Ovary (tissue), 9 donors: ENCODE results near the gene LANCL1. TPM values are rescaled to one million over a fixed set of nuclear protein-coding genes. Genes with fewer than 3 reads are reported as not detected.

Source experiments
- DNase-seq, 5 donors: peaks; one replicate each; pipeline ENCODE4 v3.0.0-alpha.2; 2019 to 2020
- H3K27ac ChIP-seq, 2 donors: fragments of 200-600 bp; one replicate each; pipeline versions ENCODE4 v1.5.1 to v1.8.0; 2019 to 2022
- H3K27me3 ChIP-seq: fragments of 200-600 bp; one replicate; pipeline ENCODE4 v1.8.0; 2022
- H3K36me3 ChIP-seq: fragments of 200-600 bp; sonication (generic); one replicate; pipeline ENCODE4 v1.5.1; 2019
- H3K4me1 ChIP-seq: one replicate; pipeline ENCODE4 v1.8.1; 2013; ENCODE audit warnings: mild to moderate bottlenecking, moderate library complexity; ENCODE audit not compliant: insufficient read depth
- H3K4me3 ChIP-seq: fragments of 200-600 bp; sonication (generic); one replicate; pipeline ENCODE4 v1.5.1; 2017
- H3K9me3 ChIP-seq, 2 donors: fragments of 200-600 bp in 1 of 2; sonication (generic) in 1 of 2; one replicate each; pipeline versions ENCODE4 v1.5.1 to v1.8.1; 2013 to 2019; ENCODE audit warnings: mild to moderate bottlenecking in 1 of 2, moderate library complexity in 1 of 2
- CTCF ChIP-seq, 3 donors: fragments of 450-650 bp in 2 of 3; fragments of 200-600 bp in 1 of 3; IDR thresholded peaks; one replicate each; pipeline versions ENCODE4 v1.5.1 to v1.8.0; 2016 to 2022; ENCODE audit warnings: antibody characterized with exemption in 3 of 3, mild to moderate bottlenecking in 1 of 3
- EP300 ChIP-seq: sonication (generic); formaldehyde crosslinking; IDR thresholded peaks from one replicate; pipeline ENCODE4 v1.6.1; 2017; ENCODE audit warnings: antibody characterized with exemption
- POLR2A ChIP-seq: fragments of 450-650 bp; IDR thresholded peaks from one replicate; pipeline ENCODE4 v1.6.1; 2017; ENCODE audit warnings: antibody characterized with exemption, mild to moderate bottlenecking, moderate library complexity
- WGBS, 3 donors: extraction: QIAGEN DNeasy Blood & Tissue Kit in 1 of 3; methylation state at CpG; one replicate each; pipeline versions ENCODE4 v1.1.5 to v1.1.7; 2013 to 2017; 5-methylcytosine and 5-hydroxymethylcytosine counted together
- intact Hi-C, 4 donors: fragments of 100-400 bp; cut with DNase I; formaldehyde crosslinking; loops; one replicate each; pipeline versions ENCODE4 v1.11.0 to v1.15.1; 2022 to 2023
- polyA plus RNA-seq, 2 donors: library from polyadenylated mRNA; stranded (reverse); fragments of 200-250 nt in 1 of 2; fragments of 350-450 nt in 1 of 2; fragmentation: Illumina TruSeq in 1 of 2; extraction: RNeasy Lipid Tissue Mini Kit (QIAGEN cat#74804) in 1 of 2; gene quantifications; one replicate each; pipeline ENCODE4 v1.2.3, GENCODE V29; 2013 to 2014
- total RNA-seq, 7 donors: library from RNA; depleted of rRNA in 2 of 7; stranded (reverse); fragments of >200 nt in 2 of 7; fragmentation: NEBNext Ultra II Directional in 3 of 7; extraction: Animal tissue kit (Norgen Biotek cat#: 25700) in 3 of 7; gene quantifications; one replicate each; pipeline versions ENCODE4 v1.1.0 to v1.2.4, GENCODE V29; 2016 to 2023
- donor health status: DM: no; HTN: no; CAD: no; lungs with moderate emphysema.
- donor health status: DM: no; HTN: no; CAD: no.
- donor health status: Bipolar disorder and iron deficiency.
- donor health status: DM: yes; HTN: yes; CAD: no.
- donor health status: DM: no; HTN: no; CAD: no.
- donor health status: DM: yes; HTN: yes; CAD: no.

The LANCL1 gene
- total and polyA plus RNA-seq, 9 donors = 21.6 to 44.7 (median 39.7) TPM

GRCh38 chr2:210478661-210479060 is 2.1 kb upstream of the LANCL1 start:
- Histone ChIP-seq H3K9me3 (no peaks in the 10 kb centered on the region), H3K4me1 (peaks cover 2% of the 10 kb centered on the region), H3K27me3 (no peaks in the 10 kb centered on the region), H3K36me3 (no peaks in the 10 kb centered on the region), H3K4me3 (no peak overlapping the region), H3K27ac (no peak overlapping the region)
- no peak for DNase-seq
- WGBS, 3 donors = 85 to 91% (median 89%) methylated on average over 2 of the region's 2 CpGs
- intact Hi-C loops = no loop called here
- TF ChIP-seq EP300 = no peak
- TF ChIP-seq CTCF (IDR thresholded peaks at IDR 0.05) = no peak
- TF ChIP-seq POLR2A = no peak

- TF ChIP-seq EP300 = no peak
- TF ChIP-seq CTCF (IDR thresholded peaks at IDR 0.05) = no peak
- TF ChIP-seq POLR2A = no peak
- WGBS, 3 donors = 22 to 50% (median 46%) methylated on average over 3 of the region's 3 CpGs
- Histone ChIP-seq H3K4me1 (peaks cover 2% of the 10 kb centered on the region), H3K9me3 (no peaks in the 10 kb centered on the region), H3K27ac (peak overlapping the region in 1 of 2 donors; percentile 75), H3K27me3 (no peaks in the 10 kb centered on the region), H3K4me3 (peak overlapping the region; percentile 70), H3K36me3 (no peaks in the 10 kb centered on the region)
- intact Hi-C loops = no loop called here
- DNase-seq = peak; percentile 33 to 56 (median 48)
Measured at GRCh38 chr2:210477496-210477895, 937 bp upstream of the LANCL1 start.

GRCh38 chr2:210475706-210476105 is 853 bp downstream of the LANCL1 start:
- Histone ChIP-seq H3K9me3 (no peaks in the 10 kb centered on the region), H3K27ac (peak overlapping the region in 1 of 2 donors; percentile 75), H3K27me3 (no peaks in the 10 kb centered on the region), H3K4me1 (peaks cover 2% of the 10 kb centered on the region), H3K36me3 (no peaks in the 10 kb centered on the region), H3K4me3 (peak overlapping the region; percentile 70)
- WGBS, 3 donors = 15 to 17% (median 16%) methylated on average over 6 of the region's 6 CpGs
- DNase-seq = no peak
- intact Hi-C loops = no loop called here
- TF ChIP-seq EP300 = no peak
- no peak for TF ChIP-seq POLR2A
- TF ChIP-seq CTCF (IDR thresholded peaks at IDR 0.05) = no peak

- H3K27me3 ChIP-seq = no peaks in the 10 kb centered on the region
- TF ChIP-seq EP300 (no peak), POLR2A (no peak), CTCF (IDR thresholded peaks at IDR 0.05) (no peak)
- H3K4me3 ChIP-seq = no peak overlapping the region
- no peak overlapping the region for H3K27ac ChIP-seq
- DNase-seq = no peak
- 74 to 89% (median 79%) methylated on average over 1 of the region's 1 CpG for WGBS, 3 donors
- H3K9me3 ChIP-seq = no peaks in the 10 kb centered on the region
- H3K4me1 ChIP-seq = peaks cover 2% of the 10 kb centered on the region
- no peaks in the 10 kb centered on the region for H3K36me3 ChIP-seq
- intact Hi-C loops = no loop called here
Measured at GRCh38 chr2:210474776-210475175, 1.8 kb downstream of the LANCL1 start.

GRCh38 chr2:210461401-210461800 is 15.2 kb downstream of the LANCL1 start:
- Histone ChIP-seq H3K27ac (no peak overlapping the region), H3K4me1 (peaks cover 3% of the 10 kb centered on the region), H3K27me3 (no peaks in the 10 kb centered on the region), H3K9me3 (no peaks in the 10 kb centered on the region), H3K36me3 (no peaks in the 10 kb centered on the region), H3K4me3 (no peak overlapping the region)
- 56 to 59% (median 59%) methylated on average over 2 of the region's 2 CpGs for WGBS, 3 donors
- no peak for DNase-seq
- TF ChIP-seq EP300 = no peak
- TF ChIP-seq CTCF (IDR thresholded peaks at IDR 0.05) = no peak
- no peak for TF ChIP-seq POLR2A
- intact Hi-C loops = no loop called here
